K562 (cell line): ENCODE data around the gene SPINK4. TPM values are rescaled to one million over a fixed set of nuclear protein-coding genes. Genes with fewer than 3 reads are reported as not detected.
A peak's percentile ranks its signal among the peaks of the same experiment; 100 is the strongest.

Experiments used
- DIDO1 ChIP-seq: fragments of 450-650 bp; IDR thresholded peaks from 2 replicates; pipeline ENCODE4 v1.6.1; 2016; ENCODE audit warnings: low read depth, missing biosample characterization, missing genetic modification characterization
- HBP1 ChIP-seq: fragments of 450-650 bp; formaldehyde crosslinking; IDR thresholded peaks from 2 replicates; pipeline ENCODE4 v1.4.0; 2022; ENCODE audit warnings: missing genetic modification characterization
- IFI16 ChIP-seq: fragments of 250-450 bp; sonication (Bioruptor Pico); IDR thresholded peaks from 2 replicates; pipeline ENCODE4 v2.1.2; 2022; ENCODE audit warnings: mild to moderate bottlenecking, inconsistent platforms
- IRF9 ChIP-seq: fragments of 450-650 bp; IDR thresholded peaks from 2 replicates; pipeline ENCODE4 v1.6.1; 2016; ENCODE audit warnings: missing biosample characterization, missing genetic modification characterization
- MGA ChIP-seq: fragments of 450-650 bp; IDR thresholded peaks from 2 replicates; pipeline ENCODE4 v1.6.1; 2016; ENCODE audit warnings: mild to moderate bottlenecking, moderate library complexity
- POLR2A ChIP-seq: fragments of 450-650 bp; conservative IDR thresholded peaks from 2 replicates; pipeline ENCODE4 v1.6.1; 2016
- POLR2AphosphoS5 ChIP-seq: IDR thresholded peaks from 2 replicates; pipeline ENCODE4 v1.6.1; 2011; ENCODE audit warnings: mild to moderate bottlenecking, low read depth, low read length, moderate library complexity; ENCODE audit not compliant: control insufficient read depth, insufficient read depth
- PTTG1 ChIP-seq: fragments of 450-650 bp; IDR thresholded peaks from 2 replicates; pipeline ENCODE4 v1.6.1; 2016; ENCODE audit warnings: low read depth, mild to moderate bottlenecking, missing genetic modification characterization, missing compliant biosample characterization
- SMARCC2 ChIP-seq: fragments of 450-650 bp; IDR thresholded peaks from 2 replicates; pipeline ENCODE4 v1.6.1; 2017; ENCODE audit warnings: antibody characterized with exemption, moderate library complexity, mild to moderate bottlenecking, low read depth
- TFAP4 ChIP-seq: sonication (generic); formaldehyde crosslinking; IDR thresholded peaks from 2 replicates; pipeline ENCODE4 v1.8.0; 2022; ENCODE audit warnings: missing genetic modification reagents, mild to moderate bottlenecking, moderate library complexity, borderline replicate concordance
- ZC3H4 ChIP-seq: sonication (generic); formaldehyde crosslinking; IDR thresholded peaks from 2 replicates; pipeline ENCODE4 v1.9.0; 2021; ENCODE audit warnings: missing genetic modification reagents, borderline replicate concordance
- ZNF408 ChIP-seq: fragments of 250-450 bp; sonication (Bioruptor Pico); IDR thresholded peaks from 2 replicates; pipeline ENCODE4 v1.4.0; 2020; ENCODE audit warnings: low read depth, mild to moderate bottlenecking, moderate library complexity
- polyA plus RNA-seq, 8 experiments: library from polyadenylated mRNA; depleted of rRNA in 4 of 8; stranded (reverse) in 5 of 8; unstranded in 3 of 8; fragments of >200 nt; fragmentation: Nextera tagmentation in 2 of 8; fragmentation: Illumina TruSeq in 1 of 8; extraction: Ambion mirVana in 2 of 8; extraction: Trizol in 1 of 8; gene quantifications; 2 replicates each; pipeline versions ENCODE4 v1.2.1 to v1.2.3, GENCODE V29; 2011 to 2014; ENCODE audit warnings: inconsistent platforms in 1 of 8, missing spikeins in 1 of 8
- total RNA-seq, 7 experiments: library from RNA; depleted of rRNA in 6 of 7; stranded (reverse); fragments of >200 nt in 6 of 7; fragmentation: Illumina TruSeq in 2 of 7; extraction: Trizol in 2 of 7; gene quantifications; 2 replicates each; pipeline versions ENCODE4 v1.2.1 to v1.2.3, GENCODE V29; 2011 to 2021; ENCODE audit warnings: low replicate concordance in 1 of 7

The SPINK4 gene
- total and polyA plus RNA-seq, 9 of the 15 experiments (the other 6 are each of a cell fraction or from before 2014, with no cell fraction given): 0.74 to 5.5 (median 2.1) TPM; not detected in 2

- TF ChIP-seq MGA (peak; percentile 97), IRF9 (tag) (peak; percentile 89), SMARCC2 (no peak), POLR2A (peak; percentile 93), PTTG1 (tag) (no peak), DIDO1 (tag) (peak; percentile 58; the same call in 1 of the 2 replicates), POLR2AphosphoS5 (peak; percentile 55; the same call in 1 of the 2 replicates), TFAP4 (CRISPR knock-in tag) (peak; percentile 85), IFI16 (CRISPR knock-in tag) (no peak), HBP1 (CRISPR knock-in tag) (no peak), ZNF408 (CRISPR knock-in tag) (no peak), ZC3H4 (CRISPR knock-in tag) (no peak)
Measured at GRCh38 chr9:33290247-33291030, 50.5 kb downstream of the SPINK4 start, which contains the start of gene NFX1 (continued).
